Mucosa of rectum (tissue), 2 donors: ENCODE results near the gene CELSR3.

ENCODE experiments used
- H3K27ac ChIP-seq, 2 donors: one replicate each; pipeline ENCODE4 v1.7.0; 2013; ENCODE audit warnings: inconsistent platforms in 2 of 2, low read depth in 2 of 2, low read length in 2 of 2
- H3K27me3 ChIP-seq, 2 donors: one replicate each; pipeline ENCODE4 v1.7.0; 2013; ENCODE audit warnings: low read length in 2 of 2; ENCODE audit not compliant: control insufficient read depth in 2 of 2, insufficient read depth in 2 of 2
- H3K36me3 ChIP-seq, 2 donors: one replicate each; pipeline ENCODE4 v1.7.0; 2013; ENCODE audit warnings: low read length in 2 of 2; ENCODE audit not compliant: control insufficient read depth in 2 of 2, insufficient read depth in 2 of 2
- H3K4me1 ChIP-seq, 2 donors: one replicate each; pipeline ENCODE4 v1.7.0; 2013; ENCODE audit warnings: low read length in 2 of 2, mild to moderate bottlenecking in 1 of 2; ENCODE audit not compliant: control insufficient read depth in 2 of 2, insufficient read depth in 2 of 2
- H3K4me3 ChIP-seq, 2 donors: one replicate each; pipeline ENCODE4 v1.7.0; 2013; ENCODE audit warnings: low read length in 2 of 2
- H3K9ac ChIP-seq, 2 donors: one replicate each; pipeline ENCODE4 v1.7.0; 2013; ENCODE audit warnings: low read length in 2 of 2, low read depth in 1 of 2, mild to moderate bottlenecking in 1 of 2
- H3K9me3 ChIP-seq, 2 donors: one replicate each; pipeline ENCODE4 v1.7.0; 2013; ENCODE audit warnings: low read length in 2 of 2; ENCODE audit not compliant: control insufficient read depth in 2 of 2
- donor health status: healthy.
- donor health status: Normal muscosa, but diverticular disease.

The CELSR3 gene

GRCh38 chr3:48600711-48601621 lies 61.7 kb downstream of the CELSR3 start:
- H3K36me3 ChIP-seq: peaks cover 75 to 78% of the 10 kb centered on the region in 2 donors

DNA sequence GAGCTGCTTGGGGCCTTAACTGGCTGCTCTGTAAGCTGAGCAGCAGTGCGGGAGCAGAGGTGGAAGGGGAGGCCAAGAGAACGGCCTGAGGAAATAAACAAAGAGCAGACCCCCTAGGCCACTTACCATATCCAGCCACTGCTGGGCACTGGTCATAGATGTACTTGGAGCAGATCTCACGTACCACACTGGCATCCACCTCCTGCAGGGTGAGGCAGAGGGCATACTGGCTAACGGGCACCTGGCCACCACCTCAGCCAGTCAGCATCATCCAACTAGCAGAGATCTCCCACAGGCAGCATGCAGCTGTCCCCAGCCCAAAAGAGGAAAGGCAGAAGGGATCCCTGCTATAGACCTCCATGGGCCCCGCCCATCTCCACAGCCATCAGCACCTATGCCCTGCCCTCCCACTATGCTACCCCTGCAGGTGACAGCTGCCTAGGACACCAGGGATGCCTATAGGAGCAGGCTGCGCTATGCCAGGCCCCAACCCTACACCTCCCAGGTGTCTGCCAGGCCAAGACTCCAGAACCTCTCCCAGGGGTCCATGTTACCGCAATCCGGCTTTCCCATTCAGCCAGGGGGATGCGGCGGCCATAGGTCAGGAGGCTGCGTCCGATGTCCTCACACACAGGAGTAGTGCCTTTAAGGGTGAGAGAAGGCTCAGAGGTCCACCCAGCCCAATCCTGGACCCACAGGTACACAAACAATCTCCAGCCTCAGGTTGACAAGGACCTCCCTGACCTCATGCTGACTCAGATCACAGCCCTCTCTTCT lies 63.0 kb downstream of the CELSR3 start:
- H3K4me1 ChIP-seq: peaks cover 11 to 14% of the 10 kb centered on the region in 2 donors
- H3K27me3 ChIP-seq: peaks cover 0 to 7% of the 10 kb centered on the region in 2 donors
- no peaks in the 10 kb centered on the region for H3K9me3 ChIP-seq
- H3K27ac ChIP-seq: peak overlapping the region; percentile 46 to 78
- H3K4me3 ChIP-seq: no peak overlapping the region
- peaks cover 62 to 65% of the 10 kb centered on the region in 2 donors for H3K36me3 ChIP-seq
- no peak overlapping the region for H3K9ac ChIP-seq

More at GRCh38 chr3:48600711-48601621, 61.7 kb downstream of the CELSR3 start:
- Histone ChIP-seq H3K27ac (no peak overlapping the region), H3K4me3 (no peak overlapping the region), H3K4me1 (peaks cover 7 to 8% of the 10 kb centered on the region in 2 donors), H3K9ac (no peak overlapping the region), H3K9me3 (no peaks in the 10 kb centered on the region), H3K27me3 (peaks cover 0 to under 1% of the 10 kb centered on the region in 2 donors)

DNA sequence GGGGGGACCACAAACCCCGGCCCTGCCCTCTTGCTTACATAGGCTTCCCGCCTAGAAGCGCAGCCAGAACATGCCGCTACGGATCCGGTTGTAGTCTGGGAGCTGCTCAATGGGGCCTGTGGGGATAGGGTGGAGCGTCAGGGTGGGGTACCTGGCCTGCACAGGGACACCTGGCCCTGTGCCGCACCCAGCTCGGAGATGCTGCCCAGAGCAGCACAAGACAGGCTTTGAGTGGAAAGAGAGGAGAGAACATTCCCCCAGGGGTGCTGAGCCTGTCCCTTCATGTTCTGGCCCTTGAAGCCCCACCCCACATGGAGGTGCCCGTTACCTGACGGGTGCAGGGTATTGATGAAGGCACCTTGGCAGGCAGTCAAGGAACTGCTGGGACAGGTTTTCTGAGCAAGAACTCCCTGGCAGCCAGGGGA lies 63.6 kb downstream of the CELSR3 start:
- no peak overlapping the region for H3K4me3 ChIP-seq
- H3K9ac ChIP-seq: no peak overlapping the region
- H3K27me3 ChIP-seq: peaks cover 0 to 7% of the 10 kb centered on the region in 2 donors
- peaks cover 11 to 14% of the 10 kb centered on the region in 2 donors for H3K4me1 ChIP-seq
- H3K36me3 ChIP-seq: peaks cover 56 to 59% of the 10 kb centered on the region in 2 donors
- H3K27ac ChIP-seq: peak overlapping the region; percentile 46 to 78
- H3K9me3 ChIP-seq: no peaks in the 10 kb centered on the region

DNA sequence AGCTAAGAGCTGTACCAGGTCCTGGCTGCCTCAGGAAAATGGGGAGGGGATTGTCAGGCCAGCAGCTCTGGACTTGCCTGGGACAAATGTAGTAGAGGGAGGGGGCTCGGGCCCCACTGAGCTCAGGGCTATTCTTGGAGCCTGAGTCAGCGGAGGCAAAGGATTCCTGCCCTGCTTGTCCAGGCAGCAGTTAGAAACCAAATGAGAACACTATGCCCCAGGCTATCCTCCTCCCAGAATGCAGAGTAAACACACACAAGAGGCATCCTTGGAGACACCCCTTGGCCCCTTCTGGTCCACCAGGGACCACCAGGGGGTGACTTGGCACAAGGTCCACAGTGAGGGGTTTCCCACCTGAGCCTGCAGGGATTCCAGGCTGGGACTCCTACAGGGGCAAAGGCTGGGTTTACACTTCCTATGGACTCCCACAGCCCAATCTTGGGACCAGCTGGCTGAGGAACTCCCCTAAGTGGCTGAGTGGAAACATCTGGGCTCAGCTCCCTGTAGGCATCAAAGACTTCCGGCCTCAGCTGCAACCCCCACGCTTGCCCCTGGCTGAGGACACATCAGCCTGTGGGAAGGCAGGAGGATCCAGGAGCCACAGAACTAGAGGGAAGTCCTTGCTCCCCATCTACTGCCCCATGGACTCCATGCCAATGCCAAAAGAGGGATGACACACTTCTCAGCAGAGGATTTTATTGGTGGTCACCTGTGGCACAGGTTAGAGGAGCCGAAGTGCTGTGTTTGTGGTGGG lies 64.2 kb downstream of the CELSR3 start:
- no peaks in the 10 kb centered on the region for H3K9me3 ChIP-seq
- H3K27me3 ChIP-seq: peaks cover 0 to 7% of the 10 kb centered on the region in 2 donors
- peak overlapping the region; percentile 78 to 79 for H3K27ac ChIP-seq
- peaks cover 50 to 53% of the 10 kb centered on the region in 2 donors for H3K36me3 ChIP-seq
- H3K9ac ChIP-seq: peak overlapping the region in 1 of 2 donors; percentile 45
- no peak overlapping the region for H3K4me3 ChIP-seq
- H3K4me1 ChIP-seq: peaks cover 11 to 14% of the 10 kb centered on the region in 2 donors

- H3K4me3 ChIP-seq: no peak overlapping the region
- peaks cover 11 to 14% of the 10 kb centered on the region in 2 donors for H3K4me1 ChIP-seq
- peaks cover 40 to 42% of the 10 kb centered on the region in 2 donors for H3K36me3 ChIP-seq
- no peaks in the 10 kb centered on the region for H3K9me3 ChIP-seq
- peak overlapping the region; percentile 78 to 79 for H3K27ac ChIP-seq
- peaks cover 0 to 7% of the 10 kb centered on the region in 2 donors for H3K27me3 ChIP-seq
- H3K9ac ChIP-seq: no peak overlapping the region
These were observed 65.3 kb downstream of the CELSR3 start for GRCh38 chr3:48597408-48597800.

DNA sequence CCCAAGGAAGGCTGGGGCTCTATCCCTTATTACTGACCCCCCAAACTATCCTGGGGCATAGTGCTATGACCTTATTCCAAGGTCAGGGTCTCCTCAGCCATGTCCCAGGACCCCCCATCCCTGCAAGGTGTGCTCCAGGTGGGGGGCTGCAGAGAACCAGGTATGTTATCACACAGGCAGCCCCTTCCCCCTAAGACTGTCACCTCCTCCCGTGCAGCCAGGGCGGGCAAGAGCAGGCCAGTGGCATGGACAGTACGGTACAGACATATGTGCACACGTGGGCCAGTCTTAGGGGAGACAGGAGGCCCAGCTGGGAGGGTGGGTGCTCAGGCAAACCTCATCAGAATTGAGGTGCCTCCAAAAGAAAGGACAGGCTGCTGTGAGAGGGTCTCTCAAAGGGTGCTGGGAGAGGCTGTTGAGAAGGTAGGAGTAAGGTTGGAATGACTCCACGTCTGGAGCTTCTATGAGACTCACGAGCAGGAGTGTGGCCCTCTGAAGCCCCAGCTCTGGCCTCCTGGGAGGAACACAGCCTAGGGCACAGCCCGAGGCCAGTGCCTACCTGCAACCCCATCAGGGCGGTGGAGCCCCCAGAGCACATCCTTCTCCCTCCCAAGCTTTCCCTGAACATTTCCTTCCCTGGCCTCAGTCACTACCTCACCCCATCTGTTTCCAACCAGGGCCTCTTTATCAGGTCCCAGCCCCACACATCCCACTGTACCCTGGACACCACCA lies 65.8 kb downstream of the CELSR3 start:
- Histone ChIP-seq H3K36me3 (peaks cover 36 to 39% of the 10 kb centered on the region in 2 donors), H3K9ac (no peak overlapping the region), H3K4me3 (no peak overlapping the region), H3K4me1 (peaks cover 11 to 14% of the 10 kb centered on the region in 2 donors), H3K9me3 (no peaks in the 10 kb centered on the region), H3K27ac (peak overlapping the region in 1 of 2 donors; percentile 13), H3K27me3 (peaks cover 0 to 7% of the 10 kb centered on the region in 2 donors)

DNA sequence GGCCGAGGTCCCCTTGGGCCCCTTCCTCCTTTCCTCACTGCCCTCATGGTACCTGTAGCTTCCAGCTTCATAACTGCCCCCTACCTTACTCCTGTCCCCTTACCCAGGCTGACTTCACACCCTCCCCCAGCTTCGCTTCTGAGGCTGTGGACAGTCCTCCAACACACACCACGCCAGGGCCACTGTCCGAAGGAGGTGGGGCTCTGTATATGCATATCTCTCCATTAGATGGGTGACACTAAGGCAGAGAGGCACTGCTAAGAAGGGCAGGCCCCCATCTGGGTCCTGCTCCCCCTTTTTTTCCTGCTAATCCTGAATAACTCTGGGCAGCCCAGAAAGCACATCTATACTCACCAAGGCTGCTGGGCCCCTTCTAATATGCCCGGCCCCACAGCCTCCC lies 66.5 kb downstream of the CELSR3 start:
- H3K4me3 ChIP-seq: no peak overlapping the region
- H3K27ac ChIP-seq: peak overlapping the region in 1 of 2 donors; percentile 32
- peaks cover 0 to 7% of the 10 kb centered on the region in 2 donors for H3K27me3 ChIP-seq
- peaks cover 29 to 34% of the 10 kb centered on the region in 2 donors for H3K36me3 ChIP-seq
- H3K4me1 ChIP-seq: peaks cover 11 to 14% of the 10 kb centered on the region in 2 donors
- peak overlapping the region in 1 of 2 donors; percentile 1 for H3K9ac ChIP-seq
- H3K9me3 ChIP-seq: no peaks in the 10 kb centered on the region

GRCh38 chr3:48595526-48596121 lies 67.1 kb downstream of the CELSR3 start:
- peaks cover 11 to 14% of the 10 kb centered on the region in 2 donors for H3K4me1 ChIP-seq
- H3K9me3 ChIP-seq: no peaks in the 10 kb centered on the region
- H3K36me3 ChIP-seq: peaks cover 24 to 29% of the 10 kb centered on the region in 2 donors
- no peak overlapping the region for H3K9ac ChIP-seq
- peaks cover 0 to 7% of the 10 kb centered on the region in 2 donors for H3K27me3 ChIP-seq
- no peak overlapping the region for H3K4me3 ChIP-seq
- H3K27ac ChIP-seq: peak overlapping the region; percentile 24 to 32
